ENCODE results near the gene SOST. TPM values are rescaled to one million over a fixed set of nuclear protein-coding genes. Genes with fewer than 3 reads are reported as not detected.

The SOST gene
- total and polyA plus RNA-seq, 3 experiments from 2014 or later = not detected

DNA sequence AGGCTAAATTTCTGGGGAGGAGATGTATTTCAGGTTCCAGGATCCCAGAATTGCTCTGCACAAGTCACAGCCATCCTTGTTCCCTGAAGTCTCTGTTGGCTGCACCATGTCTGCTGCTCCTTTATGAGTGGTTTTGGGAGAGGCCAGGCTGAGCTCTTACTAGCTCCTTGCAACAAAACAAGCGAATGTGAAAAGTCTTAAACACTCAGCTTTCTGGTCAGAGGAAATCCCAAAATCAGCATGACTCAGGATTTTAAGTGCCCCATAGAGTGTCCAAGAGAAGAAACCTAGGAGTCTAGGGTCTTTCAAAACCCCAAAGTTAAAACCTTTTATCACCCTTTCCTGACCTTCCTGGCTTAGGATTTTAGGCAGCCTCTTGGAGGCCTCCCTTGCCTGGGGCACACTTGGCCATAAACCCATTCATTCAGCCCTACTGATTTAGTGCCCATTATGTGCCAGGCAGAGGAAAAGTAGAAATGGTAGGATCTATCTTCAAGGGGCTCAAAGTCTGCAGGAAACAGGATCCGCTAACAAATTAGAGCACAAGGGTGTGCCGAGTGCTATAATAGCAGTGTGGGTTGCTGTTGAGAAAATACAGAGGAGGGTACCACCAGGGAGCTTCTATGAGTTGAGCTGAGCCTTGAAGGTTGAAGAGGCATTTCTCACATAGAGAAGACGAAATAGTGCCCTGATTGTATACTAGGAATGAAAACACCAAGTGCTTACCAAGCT is 36.9 kb downstream of the SOST start:
- peak overlapping the region in 7 of 8 donors; percentile 17 to 90 (median 79) for H3K27ac Mint-ChIP-seq
- no peak overlapping the region for H3K27ac ChIP-seq (ENCODE audit: low read depth, low read length)
- H3K4me3 ChIP-seq (ENCODE audit: low read length) = no peak overlapping the region
- peaks cover 6 to 8% (median 8%) of the 10 kb centered on the region in 3 donors for H3K4me1 Mint-ChIP-seq
- no peaks in the 10 kb centered on the region for H3K9me3 Mint-ChIP-seq
- peaks cover 0 to 3% (median 0%) of the 10 kb centered on the region in 3 donors for H3K36me3 Mint-ChIP-seq
- peaks cover 8% of the 10 kb centered on the region for H3K4me1 ChIP-seq (ENCODE audit: insufficient read depth, low read length)
- POLR2A ChIA-PET = interaction anchor here (0.6 kb wide), 2 partner anchors 717 to 977 kb away, joined by 3 to 7 read pairs; no protein-coding TSS in a partner anchor
- peak overlapping the region; percentile 90 to 99 (median 95) for H3K4me3 Mint-ChIP-seq
- no peaks in the 10 kb centered on the region for H3K36me3 ChIP-seq (ENCODE audit: insufficient read depth, low read length)
- H3K27me3 ChIP-seq (ENCODE audit: insufficient read depth, low read length, poor library complexity, severe bottlenecking) = no peaks in the 10 kb centered on the region
- H3K27me3 Mint-ChIP-seq = peaks cover 0 to 3% of the 10 kb centered on the region in 2 donors
- CTCF ChIA-PET = interaction anchor here (1.2 to 1.9 kb wide), 2 partner anchors 25 to 27 kb away, joined by 3 to 7 read pairs; no protein-coding TSS in a partner anchor
- no peaks in the 10 kb centered on the region for H3K9me3 ChIP-seq (ENCODE audit: low read length)
- no peak for DNase-seq

GRCh38 chr17:43720311-43721060 is 38.1 kb downstream of the SOST start:
- ChIA-PET CTCF (interaction anchor here (1.2 kb wide), 1 partner anchor 28 kb away, joined by 3 read pairs; no protein-coding TSS in a partner anchor), POLR2A (interaction anchor here (0.6 to 1.5 kb wide), 2 partner anchors 19 to 978 kb away, joined by 3 to 7 read pairs; no protein-coding TSS in a partner anchor)
- no peaks in the 10 kb centered on the region for H3K9me3 Mint-ChIP-seq
- peaks cover 2 to 10% of the 10 kb centered on the region in 2 donors for H3K27me3 Mint-ChIP-seq
- H3K36me3 Mint-ChIP-seq = peaks cover 0 to 3% (median 0%) of the 10 kb centered on the region in 3 donors
- Histone ChIP-seq H3K27ac (ENCODE audit: low read depth, low read length) (peak overlapping the region; percentile 75), H3K4me3 (ENCODE audit: low read length) (peak overlapping the region; percentile 93), H3K4me1 (ENCODE audit: insufficient read depth, low read length) (peaks cover 8% of the 10 kb centered on the region), H3K27me3 (ENCODE audit: insufficient read depth, low read length, poor library complexity, severe bottlenecking) (no peaks in the 10 kb centered on the region), H3K36me3 (ENCODE audit: insufficient read depth, low read length) (no peaks in the 10 kb centered on the region), H3K9me3 (ENCODE audit: low read length) (no peaks in the 10 kb centered on the region)
- H3K4me1 Mint-ChIP-seq = peaks cover 6 to 8% (median 8%) of the 10 kb centered on the region in 3 donors
- DNase-seq = peak; percentile 55 to 79 (median 70)
- peak overlapping the region; percentile 90 to 98 (median 97) for H3K27ac Mint-ChIP-seq
- peak overlapping the region; percentile 90 to 99 (median 95) for H3K4me3 Mint-ChIP-seq

- Mint-ChIP-seq H3K4me3 (peak overlapping the region in 6 of 7 donors; percentile 90 to 99 (median 94)), H3K27me3 (peaks cover 8 to 12% of the 10 kb centered on the region in 2 donors), H3K4me1 (peaks cover 8 to 9% (median 9%) of the 10 kb centered on the region in 3 donors), H3K27ac (peak overlapping the region in 6 of 8 donors; percentile 90 to 98 (median 97)), H3K36me3 (peaks cover 0 to 3% (median 0%) of the 10 kb centered on the region in 3 donors), H3K9me3 (no peaks in the 10 kb centered on the region)
- no peaks in the 10 kb centered on the region for H3K36me3 ChIP-seq (ENCODE audit: insufficient read depth, low read length)
- H3K4me3 ChIP-seq (ENCODE audit: low read length) = no peak overlapping the region
- ChIA-PET POLR2A (interaction anchor here (0.6 to 1.5 kb wide), 2 partner anchors 18 to 466 kb away, joined by 3 read pairs; no protein-coding TSS in a partner anchor), CTCF (interaction anchor here (1.2 kb wide), 1 partner anchor 27 kb away, joined by 3 read pairs; no protein-coding TSS in a partner anchor)
- H3K27ac ChIP-seq (ENCODE audit: low read depth, low read length) = no peak overlapping the region
- peaks cover 2% of the 10 kb centered on the region for H3K27me3 ChIP-seq (ENCODE audit: insufficient read depth, low read length, poor library complexity, severe bottlenecking)
- H3K4me1 ChIP-seq (ENCODE audit: insufficient read depth, low read length) = peaks cover 8% of the 10 kb centered on the region
- DNase-seq = no peak
- no peaks in the 10 kb centered on the region for H3K9me3 ChIP-seq (ENCODE audit: low read length)
Measured at GRCh38 chr17:43719578-43719977, 39.0 kb downstream of the SOST start.

GRCh38 chr17:43718544-43718943 is 40.0 kb downstream of the SOST start:
- Mint-ChIP-seq H3K27ac (no peak overlapping the region), H3K4me3 (peak overlapping the region in 1 of 7 donors; percentile 92), H3K9me3 (no peaks in the 10 kb centered on the region), H3K4me1 (peaks cover 16% of the 10 kb centered on the region in 3 donors), H3K36me3 (peaks cover 0 to 3% (median 0%) of the 10 kb centered on the region in 3 donors), H3K27me3 (peaks cover 13 to 18% of the 10 kb centered on the region in 2 donors)
- POLR2A ChIA-PET = no interaction called here
- Histone ChIP-seq H3K27ac (ENCODE audit: low read depth, low read length) (no peak overlapping the region), H3K4me1 (ENCODE audit: insufficient read depth, low read length) (peaks cover 8% of the 10 kb centered on the region), H3K9me3 (ENCODE audit: low read length) (no peaks in the 10 kb centered on the region), H3K4me3 (ENCODE audit: low read length) (no peak overlapping the region), H3K36me3 (ENCODE audit: insufficient read depth, low read length) (no peaks in the 10 kb centered on the region), H3K27me3 (ENCODE audit: insufficient read depth, low read length, poor library complexity, severe bottlenecking) (peaks cover 10% of the 10 kb centered on the region)
- DNase-seq = no peak
- CTCF ChIA-PET = no interaction called here

GRCh38 chr17:43717913-43718312 is 40.7 kb downstream of the SOST start:
- Histone ChIP-seq H3K9me3 (ENCODE audit: low read length) (no peaks in the 10 kb centered on the region), H3K27ac (ENCODE audit: low read depth, low read length) (no peak overlapping the region), H3K27me3 (ENCODE audit: insufficient read depth, low read length, poor library complexity, severe bottlenecking) (peaks cover 16% of the 10 kb centered on the region), H3K4me1 (ENCODE audit: insufficient read depth, low read length) (peaks cover 8% of the 10 kb centered on the region), H3K36me3 (ENCODE audit: insufficient read depth, low read length) (no peaks in the 10 kb centered on the region), H3K4me3 (ENCODE audit: low read length) (no peak overlapping the region)
- no peak for DNase-seq
- peaks cover 0 to 3% (median 0%) of the 10 kb centered on the region in 3 donors for H3K36me3 Mint-ChIP-seq
- H3K27me3 Mint-ChIP-seq = peaks cover 13 to 23% of the 10 kb centered on the region in 2 donors
- H3K27ac Mint-ChIP-seq = no peak overlapping the region
- ChIA-PET POLR2A (interaction anchor here (0.6 kb wide), 1 partner anchor 10 kb away, joined by 5 read pairs; no protein-coding TSS in a partner anchor), CTCF (no interaction called here)
- H3K4me3 Mint-ChIP-seq = peak overlapping the region in 1 of 7 donors; percentile 92
- H3K4me1 Mint-ChIP-seq = peaks cover 19 to 22% (median 21%) of the 10 kb centered on the region in 3 donors
- H3K9me3 Mint-ChIP-seq = no peaks in the 10 kb centered on the region

DNA sequence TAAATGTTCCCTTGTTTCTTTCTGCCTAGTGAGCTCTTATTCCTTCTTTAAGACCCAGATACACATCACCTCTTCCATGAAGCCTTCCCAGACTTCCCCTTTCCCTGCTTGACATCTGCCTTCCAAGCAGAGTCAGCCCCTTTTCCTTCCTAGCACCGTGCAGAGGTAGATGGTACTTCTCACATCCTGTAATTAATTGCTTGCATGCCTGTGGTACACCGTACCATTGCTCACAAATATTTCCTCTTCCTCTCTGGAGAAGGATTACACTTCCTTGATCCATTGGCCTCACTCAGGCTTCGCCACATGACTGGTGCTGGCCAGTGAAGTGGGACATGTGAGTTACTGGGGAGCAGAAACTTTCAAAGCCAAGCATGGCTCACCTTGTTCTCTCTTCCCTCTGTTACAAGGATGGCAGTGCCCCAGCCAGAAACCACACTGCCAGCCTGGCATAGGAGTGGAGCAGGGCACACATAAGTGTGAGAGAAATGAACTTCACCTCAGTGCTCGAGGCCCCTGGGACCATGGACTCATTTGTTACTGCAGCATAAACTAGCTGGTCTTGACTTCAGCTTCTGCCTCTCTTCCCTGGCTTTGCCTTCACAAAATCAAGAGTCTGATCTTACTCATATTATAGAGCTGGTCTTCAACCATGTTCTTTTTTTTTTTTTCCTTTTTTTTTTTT is 44.0 kb downstream of the SOST start:
- peaks cover 26 to 50% of the 10 kb centered on the region in 2 donors for H3K27me3 Mint-ChIP-seq
- H3K4me1 Mint-ChIP-seq = peaks cover 11 to 16% (median 15%) of the 10 kb centered on the region in 3 donors
- Histone ChIP-seq H3K27ac (ENCODE audit: low read depth, low read length) (no peak overlapping the region), H3K4me3 (ENCODE audit: low read length) (no peak overlapping the region), H3K9me3 (ENCODE audit: low read length) (no peaks in the 10 kb centered on the region), H3K27me3 (ENCODE audit: insufficient read depth, low read length, poor library complexity, severe bottlenecking) (peaks cover 27% of the 10 kb centered on the region), H3K36me3 (ENCODE audit: insufficient read depth, low read length) (no peaks in the 10 kb centered on the region), H3K4me1 (ENCODE audit: insufficient read depth, low read length) (no peaks in the 10 kb centered on the region)
- H3K27ac Mint-ChIP-seq = no peak overlapping the region
- ChIA-PET POLR2A (interaction anchor here (0.6 kb wide), 1 partner anchor 61 kb away, joined by 3 read pairs; no protein-coding TSS in a partner anchor), CTCF (interaction anchor here (1.0 to 1.6 kb wide), 3 partner anchors 21 to 132 kb away, joined by 3 to 7 read pairs (median 3); no protein-coding TSS in a partner anchor)
- no peaks in the 10 kb centered on the region for H3K36me3 Mint-ChIP-seq
- no peaks in the 10 kb centered on the region for H3K9me3 Mint-ChIP-seq
- H3K4me3 Mint-ChIP-seq = peak overlapping the region; percentile 13 to 73 (median 64)
- DNase-seq = no peak

GRCh38 chr17:43713494-43714162 is 45.0 kb downstream of the SOST start:
- Mint-ChIP-seq H3K27ac (no peak overlapping the region), H3K4me3 (peak overlapping the region; percentile 32 to 73 (median 64)), H3K27me3 (peaks cover 30 to 56% of the 10 kb centered on the region in 2 donors), H3K36me3 (no peaks in the 10 kb centered on the region), H3K9me3 (no peaks in the 10 kb centered on the region), H3K4me1 (peaks cover 11 to 15% (median 15%) of the 10 kb centered on the region in 3 donors)
- H3K4me1 ChIP-seq (ENCODE audit: insufficient read depth, low read length) = no peaks in the 10 kb centered on the region
- H3K36me3 ChIP-seq (ENCODE audit: insufficient read depth, low read length) = no peaks in the 10 kb centered on the region
- ChIA-PET POLR2A (interaction anchor here (0.6 kb wide), 1 partner anchor 62 kb away, joined by 3 read pairs; no protein-coding TSS in a partner anchor), CTCF (interaction anchor here (0.9 to 1.6 kb wide), 6 partner anchors 13 to 133 kb away, joined by 3 to 7 read pairs (median 3); no protein-coding TSS in a partner anchor)
- no peaks in the 10 kb centered on the region for H3K9me3 ChIP-seq (ENCODE audit: low read length)
- DNase-seq = no peak
- H3K4me3 ChIP-seq (ENCODE audit: low read length) = no peak overlapping the region
- H3K27ac ChIP-seq (ENCODE audit: low read depth, low read length) = no peak overlapping the region
- H3K27me3 ChIP-seq (ENCODE audit: insufficient read depth, low read length, poor library complexity, severe bottlenecking) = peaks cover 27% of the 10 kb centered on the region

Measured in CD8-positive, alpha-beta memory T cell (primary cell).